ENCODE data around the gene IGFBP4. TPM values are rescaled to one million over a fixed set of nuclear protein-coding genes. Genes with fewer than 3 reads are reported as not detected.

IGFBP4 gene
- total and polyA plus RNA-seq, 4 donors, result 197 to 565 (median 215) TPM

DNA sequence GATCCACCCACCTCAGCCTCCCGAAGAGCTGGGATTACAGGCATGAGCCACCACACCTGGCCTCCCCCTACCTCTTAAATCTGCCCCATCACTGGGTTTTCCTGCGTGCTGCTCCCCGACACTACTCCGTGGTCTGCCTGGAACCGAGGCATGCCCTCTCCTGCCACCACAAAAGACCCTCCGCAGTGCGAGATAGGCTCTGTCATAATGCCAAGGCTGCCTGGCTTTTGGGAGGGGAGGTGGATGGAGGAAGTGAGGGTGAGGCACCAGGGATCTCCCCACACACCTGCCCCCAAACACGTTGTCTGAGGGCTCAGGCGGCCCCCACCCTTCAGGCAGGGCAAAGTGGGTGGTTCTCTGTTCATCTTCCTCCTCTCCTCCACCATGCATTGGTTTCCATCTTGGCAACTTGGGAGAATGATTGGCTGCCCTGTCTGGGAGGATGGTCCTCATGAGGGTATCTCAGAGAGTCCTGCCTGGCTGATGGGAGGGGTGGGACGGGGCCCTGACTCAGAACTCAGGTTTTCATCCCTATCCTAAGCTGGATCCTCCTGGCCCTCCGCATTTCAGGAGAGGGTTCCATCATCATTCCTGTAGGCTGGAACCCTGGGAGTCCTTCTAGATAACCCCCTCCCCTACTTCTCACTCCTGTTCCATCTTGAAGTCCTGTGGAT, 23.2 kb downstream of the IGFBP4 start:
- no peaks in the 10 kb centered on the region for H3K36me3 ChIP-seq (ENCODE audit: control insufficient read depth in 4 of 4, insufficient read depth in 4 of 4, low read length in 4 of 4)
- no peaks in the 10 kb centered on the region for H3K27me3 ChIP-seq (ENCODE audit: control insufficient read depth in 3 of 3, insufficient read depth in 3 of 3, low read length in 2 of 3)
- peaks cover 0 to 26% (median 12%) of the 10 kb centered on the region in 5 donors for H3K4me1 ChIP-seq (ENCODE audit: control insufficient read depth in 5 of 5, insufficient read depth in 5 of 5, low read length in 5 of 5)
- H3K9ac ChIP-seq (ENCODE audit: insufficient read depth in 1 of 2, low read length in 2 of 2), result no peak overlapping the region
- DNase-seq (no peak), ATAC-seq (ENCODE audit: insufficient read depth, low FRiP score) (no peak)
- no peak overlapping the region for H3K4me3 ChIP-seq
- TF ChIP-seq, protein P1, sequence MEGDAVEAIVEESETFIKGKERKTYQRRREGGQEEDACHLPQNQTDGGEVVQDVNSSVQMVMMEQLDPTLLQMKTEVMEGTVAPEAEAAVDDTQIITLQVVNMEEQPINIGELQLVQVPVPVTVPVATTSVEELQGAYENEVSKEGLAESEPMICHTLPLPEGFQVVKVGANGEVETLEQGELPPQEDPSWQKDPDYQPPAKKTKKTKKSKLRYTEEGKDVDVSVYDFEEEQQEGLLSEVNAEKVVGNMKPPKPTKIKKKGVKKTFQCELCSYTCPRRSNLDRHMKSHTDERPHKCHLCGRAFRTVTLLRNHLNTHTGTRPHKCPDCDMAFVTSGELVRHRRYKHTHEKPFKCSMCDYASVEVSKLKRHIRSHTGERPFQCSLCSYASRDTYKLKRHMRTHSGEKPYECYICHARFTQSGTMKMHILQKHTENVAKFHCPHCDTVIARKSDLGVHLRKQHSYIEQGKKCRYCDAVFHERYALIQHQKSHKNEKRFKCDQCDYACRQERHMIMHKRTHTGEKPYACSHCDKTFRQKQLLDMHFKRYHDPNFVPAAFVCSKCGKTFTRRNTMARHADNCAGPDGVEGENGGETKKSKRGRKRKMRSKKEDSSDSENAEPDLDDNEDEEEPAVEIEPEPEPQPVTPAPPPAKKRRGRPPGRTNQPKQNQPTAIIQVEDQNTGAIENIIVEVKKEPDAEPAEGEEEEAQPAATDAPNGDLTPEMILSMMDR (IDR thresholded peaks at IDR 0.05; ENCODE audit: control extremely low read depth, extremely low read depth), result no peak
- H3K27ac ChIP-seq (ENCODE audit: low read depth in 1 of 2, low read length in 1 of 2), result no peak overlapping the region
- no peaks in the 10 kb centered on the region for H3K9me3 ChIP-seq (ENCODE audit: control insufficient read depth in 4 of 4, insufficient read depth in 3 of 4, low read length in 3 of 4)
- WGBS, 2 donors, result 74% methylated on average over 11 of the region's 11 CpGs

DNA sequence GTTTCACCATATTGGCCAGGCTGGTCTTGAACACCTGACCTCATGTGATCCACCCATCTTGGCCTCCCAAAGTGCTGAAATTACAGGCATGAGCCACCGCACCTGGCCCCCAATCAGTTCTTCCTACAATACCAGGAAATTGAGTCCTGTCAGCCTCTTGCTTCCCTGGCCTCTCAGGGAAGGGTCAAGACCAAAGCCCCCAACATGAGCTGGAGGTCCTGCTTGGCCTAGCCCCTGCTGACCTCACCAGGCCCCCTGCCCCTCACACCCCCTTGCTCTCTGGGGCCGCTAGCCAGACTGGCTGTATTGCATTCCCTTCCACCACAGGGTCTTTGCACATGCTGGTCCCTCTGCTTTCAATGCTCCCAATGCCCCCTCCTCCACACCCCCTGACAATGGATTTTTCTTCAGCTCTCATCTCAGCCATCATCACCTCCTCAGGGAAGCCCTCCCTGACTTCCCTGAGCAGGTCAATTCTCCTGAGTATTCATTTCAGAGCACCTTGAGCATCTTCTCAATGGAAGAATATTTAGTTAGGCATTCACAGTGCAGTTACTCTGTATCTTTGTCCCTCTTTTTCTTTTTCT, 24.1 kb downstream of the IGFBP4 start:
- peaks cover 0 to 18% (median 7%) of the 10 kb centered on the region in 5 donors for H3K4me1 ChIP-seq (ENCODE audit: control insufficient read depth in 5 of 5, insufficient read depth in 5 of 5, low read length in 5 of 5)
- DNase-seq (no peak), ATAC-seq (ENCODE audit: insufficient read depth, low FRiP score) (no peak)
- 93 to 95% methylated on average over 2 of the region's 2 CpGs for WGBS, 2 donors
- no peaks in the 10 kb centered on the region for H3K36me3 ChIP-seq (ENCODE audit: control insufficient read depth in 4 of 4, insufficient read depth in 4 of 4, low read length in 4 of 4)
- TF ChIP-seq, protein P1 (IDR thresholded peaks at IDR 0.05; ENCODE audit: control extremely low read depth, extremely low read depth), result no peak
- no peak overlapping the region for H3K27ac ChIP-seq (ENCODE audit: low read depth in 1 of 2, low read length in 1 of 2)
- no peaks in the 10 kb centered on the region for H3K9me3 ChIP-seq (ENCODE audit: control insufficient read depth in 4 of 4, insufficient read depth in 3 of 4, low read length in 3 of 4)
- H3K27me3 ChIP-seq (ENCODE audit: control insufficient read depth in 3 of 3, insufficient read depth in 3 of 3, low read length in 2 of 3), result no peaks in the 10 kb centered on the region
- no peak overlapping the region for H3K9ac ChIP-seq (ENCODE audit: insufficient read depth in 1 of 2, low read length in 2 of 2)
- no peak overlapping the region for H3K4me3 ChIP-seq

DNA sequence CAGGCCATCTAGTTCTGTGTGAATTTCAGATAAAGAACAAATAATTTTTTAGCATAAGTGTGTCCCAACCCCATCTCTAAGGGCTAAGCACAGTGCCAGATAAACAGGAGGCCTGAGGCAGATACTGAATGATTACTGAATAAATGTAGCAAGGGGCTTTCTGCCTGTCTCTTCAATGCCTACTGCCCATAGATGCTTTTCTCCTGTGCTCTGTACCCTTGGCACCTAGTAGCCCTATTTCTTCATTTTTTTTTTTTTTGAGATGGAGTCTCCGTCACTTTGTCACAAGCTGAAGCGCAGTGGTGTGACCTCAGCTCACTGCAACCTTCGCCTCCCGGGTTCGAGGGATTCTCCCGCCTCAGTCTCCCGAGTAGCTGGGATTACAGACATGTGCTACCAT, 25.3 kb downstream of the IGFBP4 start:
- no peaks in the 10 kb centered on the region for H3K9me3 ChIP-seq (ENCODE audit: control insufficient read depth in 4 of 4, insufficient read depth in 3 of 4, low read length in 3 of 4)
- no peaks in the 10 kb centered on the region for H3K36me3 ChIP-seq (ENCODE audit: control insufficient read depth in 4 of 4, insufficient read depth in 4 of 4, low read length in 4 of 4)
- H3K9ac ChIP-seq (ENCODE audit: insufficient read depth in 1 of 2, low read length in 2 of 2), result no peak overlapping the region
- ATAC-seq (ENCODE audit: insufficient read depth, low FRiP score), result no peak
- peaks cover 0 to 8% (median 0%) of the 10 kb centered on the region in 5 donors for H3K4me1 ChIP-seq (ENCODE audit: control insufficient read depth in 5 of 5, insufficient read depth in 5 of 5, low read length in 5 of 5)
- 96 to 97% methylated on average over 7 of the region's 7 CpGs for WGBS, 2 donors
- H3K4me3 ChIP-seq, result no peak overlapping the region
- H3K27ac ChIP-seq (ENCODE audit: low read depth in 1 of 2, low read length in 1 of 2), result no peak overlapping the region
- H3K27me3 ChIP-seq (ENCODE audit: control insufficient read depth in 3 of 3, insufficient read depth in 3 of 3, low read length in 2 of 3), result no peaks in the 10 kb centered on the region
- TF ChIP-seq, protein P1 (IDR thresholded peaks at IDR 0.05; ENCODE audit: control extremely low read depth, extremely low read depth), result no peak
- DNase-seq, result no peak
